Nephron progenitor cell (in vitro differentiated cells): Measurements from ENCODE around the gene OMP.

Source experiments
- DNase-seq: peaks from one replicate; pipeline ENCODE4 v3.0.0; 2021
- H3K27ac Mint-ChIP-seq: 2 replicates; pipeline ENCODE4 v1.8.0; 2021; ENCODE audit warnings: mild to moderate bottlenecking, moderate library complexity, mixed read lengths
- H3K27me3 Mint-ChIP-seq: 2 replicates; pipeline ENCODE4 v1.8.0; 2021; ENCODE audit warnings: mild to moderate bottlenecking, low read depth, mixed read lengths; ENCODE audit not compliant: poor library complexity
- H3K36me3 Mint-ChIP-seq: 2 replicates; pipeline ENCODE4 v1.8.0; 2021; ENCODE audit warnings: low read depth, mixed read lengths
- H3K4me1 Mint-ChIP-seq: 2 replicates; pipeline ENCODE4 v1.8.0; 2021; ENCODE audit warnings: mixed read lengths
- H3K4me3 Mint-ChIP-seq: 2 replicates; pipeline ENCODE4 v1.8.0; 2021; ENCODE audit warnings: mild to moderate bottlenecking, moderate library complexity, mixed read lengths
- H3K9me3 Mint-ChIP-seq: 2 replicates; pipeline ENCODE4 v1.8.0; 2021; ENCODE audit warnings: mild to moderate bottlenecking, moderate library complexity, mixed read lengths
- TF ChIP-seq, protein P1 (sequence below): fragments of 200-600 bp; sonication (generic); IDR thresholded peaks from 2 replicates; pipeline ENCODE4 v1.5.0; 2021; ENCODE audit warnings: antibody characterized with exemption

OMP gene

DNA sequence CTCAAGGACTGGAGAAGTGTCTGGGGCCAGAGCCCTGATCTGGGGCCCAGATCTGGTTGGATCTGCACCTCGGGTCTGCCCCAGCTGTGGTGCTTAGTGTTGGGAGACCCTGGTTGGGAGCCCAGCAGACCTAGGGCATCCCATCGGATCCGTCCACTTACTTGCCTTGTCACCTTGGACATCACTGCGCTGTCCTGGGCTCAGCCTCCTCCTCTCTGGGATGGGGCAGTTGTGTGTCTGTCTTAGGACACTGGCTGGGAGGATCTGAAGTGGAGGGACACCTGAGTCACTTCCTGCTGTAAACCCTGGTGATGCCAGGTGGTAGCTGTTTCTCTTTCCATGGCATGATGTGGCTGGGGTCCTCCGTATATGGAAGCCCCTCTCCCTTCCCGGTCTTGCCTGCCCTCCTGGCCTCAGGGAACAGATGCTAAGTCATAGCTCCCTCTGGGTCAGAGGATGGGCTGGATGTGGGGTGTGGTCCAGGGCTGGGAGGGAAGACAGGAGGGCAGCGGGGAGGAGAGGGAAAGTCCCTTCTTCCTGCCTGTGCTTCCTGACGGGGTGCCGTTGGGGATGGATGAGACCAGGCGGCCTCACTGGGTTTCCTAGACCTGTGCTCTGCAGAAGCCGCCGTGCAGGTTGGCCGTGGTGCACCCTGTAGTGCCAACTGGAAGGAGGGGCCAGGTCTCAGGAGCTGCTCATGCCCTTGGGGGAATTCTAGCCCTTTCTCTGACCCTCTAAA, 12.1 kb upstream of the OMP start:
- Mint-ChIP-seq H3K4me1 (peaks cover 13% of the 10 kb centered on the region), H3K27ac (peak overlapping the region; percentile 48), H3K9me3 (no peaks in the 10 kb centered on the region), H3K27me3 (peaks cover 7% of the 10 kb centered on the region), H3K4me3 (no peak overlapping the region), H3K36me3 (no peaks in the 10 kb centered on the region)
- TF ChIP-seq, protein P1, sequence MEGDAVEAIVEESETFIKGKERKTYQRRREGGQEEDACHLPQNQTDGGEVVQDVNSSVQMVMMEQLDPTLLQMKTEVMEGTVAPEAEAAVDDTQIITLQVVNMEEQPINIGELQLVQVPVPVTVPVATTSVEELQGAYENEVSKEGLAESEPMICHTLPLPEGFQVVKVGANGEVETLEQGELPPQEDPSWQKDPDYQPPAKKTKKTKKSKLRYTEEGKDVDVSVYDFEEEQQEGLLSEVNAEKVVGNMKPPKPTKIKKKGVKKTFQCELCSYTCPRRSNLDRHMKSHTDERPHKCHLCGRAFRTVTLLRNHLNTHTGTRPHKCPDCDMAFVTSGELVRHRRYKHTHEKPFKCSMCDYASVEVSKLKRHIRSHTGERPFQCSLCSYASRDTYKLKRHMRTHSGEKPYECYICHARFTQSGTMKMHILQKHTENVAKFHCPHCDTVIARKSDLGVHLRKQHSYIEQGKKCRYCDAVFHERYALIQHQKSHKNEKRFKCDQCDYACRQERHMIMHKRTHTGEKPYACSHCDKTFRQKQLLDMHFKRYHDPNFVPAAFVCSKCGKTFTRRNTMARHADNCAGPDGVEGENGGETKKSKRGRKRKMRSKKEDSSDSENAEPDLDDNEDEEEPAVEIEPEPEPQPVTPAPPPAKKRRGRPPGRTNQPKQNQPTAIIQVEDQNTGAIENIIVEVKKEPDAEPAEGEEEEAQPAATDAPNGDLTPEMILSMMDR, result no peak
- DNase-seq, result no peak

GRCh38 chr11:77091146-77091940, 11.3 kb upstream of the OMP start:
- Mint-ChIP-seq H3K27me3 (peaks cover 2% of the 10 kb centered on the region), H3K4me1 (peaks cover 10% of the 10 kb centered on the region), H3K4me3 (no peak overlapping the region), H3K27ac (no peak overlapping the region), H3K36me3 (no peaks in the 10 kb centered on the region), H3K9me3 (no peaks in the 10 kb centered on the region)
- DNase-seq, result peak; percentile 84
- TF ChIP-seq, protein P1, result peak; percentile 90

- no peak for DNase-seq
- Mint-ChIP-seq H3K27ac (no peak overlapping the region), H3K9me3 (peaks cover 4% of the 10 kb centered on the region), H3K36me3 (peaks cover 3% of the 10 kb centered on the region), H3K27me3 (peaks cover 2% of the 10 kb centered on the region), H3K4me3 (no peak overlapping the region), H3K4me1 (peaks cover 12% of the 10 kb centered on the region)
- TF ChIP-seq, protein P1, result no peak
These were observed 10.3 kb upstream of the OMP start for GRCh38 chr11:77092382-77092781.

GRCh38 chr11:77093056-77093891, 9.4 kb upstream of the OMP start:
- no peak for DNase-seq
- Mint-ChIP-seq H3K36me3 (peaks cover 3% of the 10 kb centered on the region), H3K27me3 (peaks cover 2% of the 10 kb centered on the region), H3K4me1 (peaks cover 12% of the 10 kb centered on the region), H3K27ac (no peak overlapping the region), H3K4me3 (no peak overlapping the region), H3K9me3 (peaks cover 4% of the 10 kb centered on the region)
- TF ChIP-seq, protein P1, result no peak

GRCh38 chr11:77093987-77094840, 8.4 kb upstream of the OMP start:
- Mint-ChIP-seq H3K27ac (no peak overlapping the region), H3K4me1 (peaks cover 12% of the 10 kb centered on the region), H3K9me3 (peaks cover 4% of the 10 kb centered on the region), H3K27me3 (peaks cover 2% of the 10 kb centered on the region), H3K4me3 (no peak overlapping the region), H3K36me3 (peaks cover 3% of the 10 kb centered on the region)
- no peak for DNase-seq
- TF ChIP-seq, protein P1, result no peak
